ENCODE results near the gene STRA6.
A peak's percentile ranks its signal among the peaks of the same experiment; 100 is the strongest.

The STRA6 gene

GRCh38 chr15:74202452-74203401, at the start of gene STRA6:
Gene STRA6, minus strand, starts transcription at chr15:74202787. Its CDS starts 520 bp downstream, at chr15:74202267.
- ATAC-seq (peak; percentile 9), DNase-seq (no peak)
- H3K4me1 Mint-ChIP-seq: peaks cover 2% of the 10 kb centered on the region
- H3K36me3 Mint-ChIP-seq (ENCODE audit: low read depth): no peaks in the 10 kb centered on the region
- no peaks in the 10 kb centered on the region for H3K9me3 Mint-ChIP-seq
- H3K4me3 Mint-ChIP-seq: no peak within 1 kb of the TSS
- no peak within 1 kb of the TSS for H3K27ac Mint-ChIP-seq
- peaks cover 2% of the 10 kb centered on the region for H3K27me3 Mint-ChIP-seq

GRCh38 chr15:74252291-74252690, 49.7 kb upstream of the STRA6 start:
- Mint-ChIP-seq H3K27ac (no peak overlapping the region), H3K9me3 (no peaks in the 10 kb centered on the region), H3K4me3 (no peak overlapping the region), H3K27me3 (peaks cover 2% of the 10 kb centered on the region), H3K4me1 (no peaks in the 10 kb centered on the region), H3K36me3 (ENCODE audit: low read depth) (no peaks in the 10 kb centered on the region)
- no peak for DNase-seq
- ATAC-seq: no peak

- DNase-seq: no peak
- ATAC-seq: no peak
Measured at GRCh38 chr15:74251131-74251811, 48.7 kb upstream of the STRA6 start.

GRCh38 chr15:74250266-74250665, 47.7 kb upstream of the STRA6 start:
- H3K9me3 Mint-ChIP-seq: no peaks in the 10 kb centered on the region
- no peak for ATAC-seq
- no peak overlapping the region for H3K27ac Mint-ChIP-seq

More at GRCh38 chr15:74251131-74251811, 48.7 kb upstream of the STRA6 start:
- no peaks in the 10 kb centered on the region for H3K9me3 Mint-ChIP-seq
- H3K27me3 Mint-ChIP-seq: peaks cover 4% of the 10 kb centered on the region
- no peak overlapping the region for H3K27ac Mint-ChIP-seq
- no peaks in the 10 kb centered on the region for H3K36me3 Mint-ChIP-seq (ENCODE audit: low read depth)
- H3K4me3 Mint-ChIP-seq: no peak overlapping the region
- H3K4me1 Mint-ChIP-seq: no peaks in the 10 kb centered on the region

GRCh38 chr15:74245342-74245931, 42.9 kb upstream of the STRA6 start:
- Mint-ChIP-seq H3K4me3 (no peak overlapping the region), H3K27me3 (peaks cover 29% of the 10 kb centered on the region), H3K27ac (no peak overlapping the region), H3K9me3 (no peaks in the 10 kb centered on the region), H3K4me1 (peaks cover 8% of the 10 kb centered on the region), H3K36me3 (ENCODE audit: low read depth) (no peaks in the 10 kb centered on the region)
- ATAC-seq (peak; percentile 45), DNase-seq (peak; percentile 26)

More at GRCh38 chr15:74250266-74250665, 47.7 kb upstream of the STRA6 start:
- peaks cover under 1% of the 10 kb centered on the region for H3K4me1 Mint-ChIP-seq
- no peak for DNase-seq
- no peaks in the 10 kb centered on the region for H3K36me3 Mint-ChIP-seq (ENCODE audit: low read depth)
- no peak overlapping the region for H3K4me3 Mint-ChIP-seq
- peaks cover 9% of the 10 kb centered on the region for H3K27me3 Mint-ChIP-seq

GRCh38 chr15:74244822-74245341, 42.3 kb upstream of the STRA6 start:
- DNase-seq (no peak), ATAC-seq (no peak)
- Mint-ChIP-seq H3K4me3 (no peak overlapping the region), H3K9me3 (no peaks in the 10 kb centered on the region), H3K36me3 (ENCODE audit: low read depth) (no peaks in the 10 kb centered on the region), H3K4me1 (peaks cover 8% of the 10 kb centered on the region), H3K27ac (no peak overlapping the region), H3K27me3 (peaks cover 29% of the 10 kb centered on the region)

GRCh38 chr15:74243431-74243830, 40.8 kb upstream of the STRA6 start:
- Mint-ChIP-seq H3K4me1 (peaks cover 8% of the 10 kb centered on the region), H3K27me3 (peaks cover 29% of the 10 kb centered on the region), H3K9me3 (no peaks in the 10 kb centered on the region), H3K36me3 (ENCODE audit: low read depth) (no peaks in the 10 kb centered on the region), H3K4me3 (no peak overlapping the region), H3K27ac (no peak overlapping the region)
- no peak for DNase-seq
- ATAC-seq: no peak

GRCh38 chr15:74242441-74243185, 40.0 kb upstream of the STRA6 start:
- peaks cover 8% of the 10 kb centered on the region for H3K4me1 Mint-ChIP-seq
- DNase-seq: no peak
- ATAC-seq: no peak
- no peak overlapping the region for H3K27ac Mint-ChIP-seq
- H3K36me3 Mint-ChIP-seq (ENCODE audit: low read depth): no peaks in the 10 kb centered on the region
- peaks cover 29% of the 10 kb centered on the region for H3K27me3 Mint-ChIP-seq
- H3K9me3 Mint-ChIP-seq: no peaks in the 10 kb centered on the region
- H3K4me3 Mint-ChIP-seq: no peak overlapping the region

GRCh38 chr15:74240897-74241614, 38.5 kb upstream of the STRA6 start:
- no peak overlapping the region for H3K27ac Mint-ChIP-seq
- H3K9me3 Mint-ChIP-seq: no peaks in the 10 kb centered on the region
- ATAC-seq: no peak
- no peak overlapping the region for H3K4me3 Mint-ChIP-seq
- DNase-seq: no peak
- H3K4me1 Mint-ChIP-seq: peaks cover 8% of the 10 kb centered on the region
- no peaks in the 10 kb centered on the region for H3K36me3 Mint-ChIP-seq (ENCODE audit: low read depth)
- peaks cover 26% of the 10 kb centered on the region for H3K27me3 Mint-ChIP-seq

- peaks cover 6% of the 10 kb centered on the region for H3K4me1 Mint-ChIP-seq
- no peaks in the 10 kb centered on the region for H3K9me3 Mint-ChIP-seq
- ATAC-seq (no peak), DNase-seq (no peak)
- H3K4me3 Mint-ChIP-seq: no peak overlapping the region
- peaks cover 22% of the 10 kb centered on the region for H3K27me3 Mint-ChIP-seq
- H3K36me3 Mint-ChIP-seq (ENCODE audit: low read depth): no peaks in the 10 kb centered on the region
- no peak overlapping the region for H3K27ac Mint-ChIP-seq
Measured at GRCh38 chr15:74240002-74240568, 37.5 kb upstream of the STRA6 start.

- DNase-seq (no peak), ATAC-seq (no peak)
- H3K4me1 Mint-ChIP-seq: no peaks in the 10 kb centered on the region
- no peak overlapping the region for H3K4me3 Mint-ChIP-seq
- H3K27ac Mint-ChIP-seq: no peak overlapping the region
- no peaks in the 10 kb centered on the region for H3K36me3 Mint-ChIP-seq (ENCODE audit: low read depth)
- peaks cover 14% of the 10 kb centered on the region for H3K27me3 Mint-ChIP-seq
- no peaks in the 10 kb centered on the region for H3K9me3 Mint-ChIP-seq
Measured at GRCh38 chr15:74239051-74239705, 36.6 kb upstream of the STRA6 start.

GRCh38 chr15:74235962-74236361, 33.4 kb upstream of the STRA6 start, which contains the start of gene CCDC33:
Gene CCDC33, plus strand, starts transcription at chr15:74236326. Its CDS starts 394 bp downstream, at chr15:74236720.
- no peak within 1 kb of the TSS for H3K27ac Mint-ChIP-seq
- no peak for DNase-seq

GRCh38 chr15:74234598-74234875, 31.9 kb upstream of the STRA6 start:
- Mint-ChIP-seq H3K36me3 (ENCODE audit: low read depth) (no peaks in the 10 kb centered on the region), H3K27ac (no peak overlapping the region), H3K4me3 (no peak overlapping the region), H3K27me3 (no peaks in the 10 kb centered on the region), H3K9me3 (no peaks in the 10 kb centered on the region), H3K4me1 (no peaks in the 10 kb centered on the region)
- no peak for ATAC-seq
- no peak for DNase-seq

More at GRCh38 chr15:74235962-74236361, 33.4 kb upstream of the STRA6 start, which contains the start of gene CCDC33:
- Mint-ChIP-seq H3K4me1 (no peaks in the 10 kb centered on the region), H3K9me3 (no peaks in the 10 kb centered on the region), H3K36me3 (ENCODE audit: low read depth) (no peaks in the 10 kb centered on the region), H3K4me3 (no peak within 1 kb of the TSS), H3K27me3 (no peaks in the 10 kb centered on the region)
- ATAC-seq: no peak
